ENCODE data around the gene PKM.
A peak's percentile ranks its signal among the peaks of the same experiment; 100 is the strongest.
"Not testable (repeated sequence)": the region's sequence is repeated elsewhere in the genome, so short reads cannot be mapped to it uniquely, and the experiment has no call there.

PKM gene

DNA sequence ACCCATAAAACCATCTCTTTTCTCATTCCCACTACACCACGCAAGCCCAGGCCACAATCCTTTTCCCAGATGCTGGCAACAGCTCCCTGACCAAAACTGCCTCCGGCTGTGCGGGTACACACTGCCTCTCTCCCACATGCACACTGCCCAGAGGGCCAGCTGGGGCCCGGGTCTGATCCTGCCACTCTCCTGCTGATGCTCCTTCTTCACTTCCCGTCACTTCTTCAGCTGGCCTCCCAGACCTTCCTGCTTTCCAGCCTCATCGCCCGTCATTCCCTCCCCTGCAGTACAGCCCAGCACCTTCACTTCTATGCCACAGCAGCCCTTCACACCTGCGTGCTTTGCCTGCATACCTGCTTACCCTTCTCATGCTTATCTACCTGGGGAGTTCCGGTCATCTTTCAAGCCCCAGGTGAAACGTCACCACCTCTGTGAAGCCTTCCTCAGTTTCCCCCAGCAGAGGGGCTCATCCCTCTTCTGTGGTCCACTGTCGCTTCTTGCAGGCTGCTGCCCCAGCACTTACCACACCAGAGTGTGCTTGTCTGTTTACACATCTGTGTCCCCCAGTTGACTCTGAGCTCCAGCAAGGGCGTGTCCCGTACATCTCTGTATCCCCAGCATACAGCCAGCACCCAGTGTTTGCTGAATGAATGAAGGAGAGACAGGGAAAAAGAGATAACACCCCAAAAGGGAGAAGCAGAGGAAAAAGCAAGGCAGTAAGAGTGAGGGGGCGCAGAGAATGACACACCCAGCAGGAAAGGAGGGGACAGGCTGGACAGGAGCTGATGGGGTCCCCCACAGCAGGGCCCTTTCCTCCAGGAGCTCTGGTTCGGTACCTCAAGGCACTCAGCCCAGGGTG is 55.6 kb downstream of the PKM start:
- no peak for DNase-seq

DNA sequence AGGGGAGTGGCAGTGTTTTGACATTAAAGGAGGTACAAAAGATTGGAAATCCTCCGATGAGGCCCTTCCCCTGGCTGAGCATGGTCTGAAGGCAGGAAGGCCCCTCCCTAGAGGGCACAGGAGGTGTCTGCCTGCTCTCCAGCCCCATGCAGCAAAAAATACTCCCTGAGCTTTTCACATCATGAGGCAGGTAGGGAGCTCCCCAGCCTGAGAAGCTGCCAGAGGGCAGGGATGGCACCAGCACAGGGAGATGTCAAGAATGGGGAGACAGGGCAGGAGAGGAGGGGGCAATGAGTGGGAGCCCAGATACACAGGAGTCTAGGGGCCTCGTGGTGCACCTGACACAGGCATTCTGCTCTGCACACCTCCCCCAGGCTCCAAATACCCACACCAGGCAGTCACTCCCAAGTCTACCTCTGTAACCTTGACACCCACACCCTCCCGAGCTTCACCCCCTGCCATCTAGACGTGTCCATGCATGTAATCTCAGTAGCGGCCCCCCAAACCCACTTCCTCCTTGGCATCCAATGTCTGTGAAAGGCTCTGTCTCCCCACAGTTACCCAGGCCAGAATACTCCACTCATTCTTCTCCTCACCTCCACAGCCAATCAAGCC is 56.3 kb downstream of the PKM start:
- DNase-seq: no peak

DNA sequence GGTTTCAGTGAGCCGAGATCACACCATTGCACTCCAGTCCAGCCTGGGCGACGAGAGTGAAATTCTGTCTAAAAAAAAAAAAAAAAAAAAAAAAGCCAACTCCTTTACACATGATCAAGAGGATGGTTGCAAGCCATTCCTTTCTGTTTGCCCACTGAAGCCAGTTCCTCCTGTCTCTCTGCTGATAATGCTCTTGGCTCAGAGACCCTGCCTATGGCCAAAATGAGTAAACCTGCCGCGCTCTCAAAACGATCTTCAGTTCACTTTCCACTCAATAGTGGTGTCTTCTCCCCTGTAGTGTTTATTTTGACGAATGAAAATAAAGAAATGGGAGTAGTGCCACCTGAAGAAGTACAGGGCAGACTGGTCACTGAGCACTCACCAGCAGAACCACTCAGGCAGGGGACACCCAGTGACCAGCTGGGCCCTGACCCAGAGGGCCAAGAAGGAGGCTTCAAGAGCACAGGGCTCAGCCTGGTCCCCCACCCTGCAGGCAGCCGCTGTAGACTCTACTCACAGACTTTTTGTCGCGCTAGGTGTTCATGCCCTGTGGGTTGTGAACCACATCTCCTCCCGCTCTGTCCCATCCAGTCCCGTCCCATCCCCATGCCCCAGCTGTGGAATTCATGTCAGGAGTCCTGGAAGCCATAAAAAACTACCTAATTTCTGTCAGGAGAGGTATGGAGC is 57.0 kb downstream of the PKM start:
- no peak for DNase-seq

DNA sequence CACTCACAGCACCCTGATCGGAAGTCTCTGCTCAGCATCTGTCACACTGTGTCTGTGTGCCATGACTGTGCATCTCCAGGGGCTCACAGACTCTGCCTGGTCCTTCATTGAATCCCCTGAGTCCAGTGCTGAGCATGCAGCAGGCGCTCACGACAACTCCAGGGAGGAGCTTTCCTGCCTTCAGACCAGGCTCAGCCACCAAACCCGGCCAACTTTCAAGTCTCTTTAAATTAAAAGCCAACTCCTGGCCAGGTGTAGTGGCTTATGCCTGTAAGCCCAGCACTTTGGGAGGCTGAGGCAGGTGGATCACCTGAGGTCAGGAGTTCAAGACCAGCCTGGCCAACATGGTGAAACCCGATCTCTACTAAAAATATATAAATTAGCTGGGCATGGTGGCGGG is 57.6 kb downstream of the PKM start:
- no peak for DNase-seq

DNA sequence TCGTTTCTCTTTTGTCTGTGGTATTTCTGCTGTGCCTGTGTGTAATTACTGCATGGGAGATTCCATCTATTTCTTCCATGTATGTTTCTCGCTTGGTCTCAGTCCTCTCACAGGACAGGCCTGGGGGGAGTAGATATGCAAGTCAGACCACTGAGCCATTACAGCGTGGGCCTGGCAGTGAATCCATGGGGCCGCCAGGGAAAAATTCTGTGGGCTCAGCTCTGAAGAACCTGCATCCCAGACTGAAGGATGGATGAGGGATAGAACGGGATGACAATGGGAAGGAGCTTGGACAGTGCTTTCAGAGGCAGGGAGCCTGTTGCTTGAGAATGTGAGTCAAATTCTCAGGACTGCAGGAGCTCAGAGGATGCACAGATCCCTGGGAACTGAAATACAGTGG is 58.2 kb downstream of the PKM start:
- no peak for DNase-seq

DNA sequence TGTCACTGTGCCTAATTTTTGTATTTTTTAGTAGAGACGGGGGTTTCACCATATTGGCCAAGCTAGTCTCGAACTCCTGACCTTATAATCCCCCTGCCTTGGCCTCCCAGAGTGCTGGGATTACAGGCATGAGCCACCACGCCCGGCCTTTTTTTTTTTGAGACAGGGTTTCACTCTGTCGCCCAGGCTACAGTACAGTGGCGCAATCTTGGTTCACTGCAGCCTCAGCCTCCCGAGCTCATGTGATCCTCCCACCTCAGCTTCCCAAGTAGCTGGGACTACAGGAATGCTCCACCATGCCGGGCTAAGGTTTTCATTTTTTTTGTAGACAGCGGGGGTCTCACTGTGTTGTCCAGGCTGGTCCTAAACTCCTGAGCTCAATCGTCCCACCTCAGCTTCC is 59.0 kb downstream of the PKM start:
- DNase-seq: not testable (repeated sequence)

DNA sequence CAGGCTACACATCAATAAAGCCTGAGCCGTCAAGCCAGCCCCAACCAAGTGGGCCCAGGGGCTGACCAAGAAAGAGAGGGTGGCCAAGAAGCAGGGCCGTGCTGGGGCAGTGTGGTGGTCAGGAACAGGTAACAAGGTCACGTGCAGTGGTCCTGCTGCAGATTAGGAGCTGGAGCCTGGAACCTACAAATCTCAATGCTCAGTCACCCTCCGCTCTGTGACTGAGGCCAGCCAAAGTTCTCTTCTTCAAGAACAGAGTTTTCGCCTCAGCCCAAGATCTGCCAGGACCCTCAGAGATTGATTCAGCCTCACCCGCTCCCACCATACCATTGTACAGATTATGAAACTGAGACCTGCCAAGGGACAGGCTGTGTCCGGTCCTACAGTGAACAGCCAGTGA is 60.3 kb downstream of the PKM start:
- DNase-seq: no peak

DNA sequence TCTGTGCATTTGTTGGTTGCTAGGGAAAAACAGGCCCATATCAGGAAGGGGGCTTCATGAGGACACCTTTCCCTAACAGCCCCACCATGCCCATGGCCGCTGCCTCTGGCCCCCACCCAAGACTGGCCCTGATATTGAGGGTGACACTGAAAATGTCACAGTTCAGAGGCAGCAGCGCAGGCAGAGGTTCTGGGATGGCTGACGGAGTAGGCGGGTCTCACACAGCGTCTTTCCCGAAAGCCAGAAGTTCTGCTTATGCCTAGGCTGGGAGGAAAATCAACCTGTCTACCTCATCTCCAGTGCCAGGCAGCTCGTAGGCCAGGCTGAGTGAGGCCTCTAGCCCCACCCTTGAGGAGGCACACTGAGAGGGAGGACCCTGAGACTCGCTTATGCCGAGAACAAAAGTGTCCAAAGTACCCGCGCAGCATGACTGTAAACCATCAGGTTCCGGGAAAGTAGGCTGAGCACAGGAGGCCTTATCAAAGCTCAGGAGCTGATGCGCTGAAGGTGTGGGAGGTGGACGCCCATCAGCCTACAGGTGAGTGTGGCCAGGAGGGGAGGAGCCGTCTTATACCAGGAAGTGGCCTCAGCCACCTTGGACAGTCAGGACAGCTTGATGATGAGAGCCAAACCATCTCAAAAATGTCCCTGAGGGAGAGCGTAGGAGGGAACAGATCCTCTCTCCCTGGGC is 60.9 kb downstream of the PKM start:
- DNase-seq: no peak

DNA sequence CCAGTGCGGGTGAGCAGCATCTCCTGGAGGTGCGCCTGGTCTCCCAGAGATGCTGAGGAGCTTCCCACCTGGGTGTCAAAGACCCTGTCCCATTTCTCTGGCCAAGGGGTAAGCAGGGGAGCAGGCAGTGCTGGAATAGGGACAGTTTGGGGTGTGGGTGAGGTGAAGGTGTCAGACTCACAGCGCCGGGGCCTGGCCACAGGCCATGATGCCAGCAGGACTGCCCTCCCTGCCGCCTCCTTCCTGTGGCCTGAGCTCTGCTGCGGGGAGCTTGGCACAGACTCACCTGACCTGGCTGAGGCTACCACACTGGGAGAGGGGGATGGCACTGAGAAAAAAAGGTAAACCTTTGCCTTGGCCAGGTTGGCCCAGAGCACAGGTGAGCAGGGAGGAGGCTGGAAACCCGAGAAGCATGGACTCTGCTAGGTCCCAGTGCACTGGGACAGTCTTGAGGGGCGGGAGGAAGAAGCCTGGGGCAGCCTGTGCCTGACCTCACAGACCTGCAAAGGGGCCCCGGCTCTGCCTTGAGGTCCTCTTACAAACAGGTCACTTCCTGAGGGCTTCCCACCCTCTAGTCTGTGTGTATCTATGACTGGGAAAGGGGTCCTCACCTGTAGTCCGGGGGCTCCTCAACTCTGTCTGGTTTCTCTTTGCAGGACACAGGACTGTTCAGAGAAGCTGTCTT is 61.6 kb downstream of the PKM start:
- no peak for DNase-seq

DNA sequence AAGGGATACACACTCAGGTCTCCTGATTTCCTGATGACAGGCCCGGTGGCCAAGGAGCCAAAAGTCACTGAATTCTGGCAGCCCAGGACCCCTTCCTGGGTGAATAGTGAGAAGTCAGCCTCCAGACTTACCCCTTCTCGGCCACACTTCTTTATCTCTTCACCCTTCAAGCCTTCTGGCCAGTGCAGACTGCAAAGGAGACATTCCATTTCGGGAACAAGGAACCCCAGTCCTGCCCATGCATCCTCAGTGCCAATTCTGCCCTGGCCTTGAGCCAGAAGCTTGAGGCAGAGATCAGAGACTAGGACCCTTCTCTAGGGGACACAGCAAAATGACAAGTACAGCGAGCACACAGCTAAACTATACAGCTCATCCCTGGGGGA is 62.2 kb downstream of the PKM start:
- DNase-seq: no peak

DNA sequence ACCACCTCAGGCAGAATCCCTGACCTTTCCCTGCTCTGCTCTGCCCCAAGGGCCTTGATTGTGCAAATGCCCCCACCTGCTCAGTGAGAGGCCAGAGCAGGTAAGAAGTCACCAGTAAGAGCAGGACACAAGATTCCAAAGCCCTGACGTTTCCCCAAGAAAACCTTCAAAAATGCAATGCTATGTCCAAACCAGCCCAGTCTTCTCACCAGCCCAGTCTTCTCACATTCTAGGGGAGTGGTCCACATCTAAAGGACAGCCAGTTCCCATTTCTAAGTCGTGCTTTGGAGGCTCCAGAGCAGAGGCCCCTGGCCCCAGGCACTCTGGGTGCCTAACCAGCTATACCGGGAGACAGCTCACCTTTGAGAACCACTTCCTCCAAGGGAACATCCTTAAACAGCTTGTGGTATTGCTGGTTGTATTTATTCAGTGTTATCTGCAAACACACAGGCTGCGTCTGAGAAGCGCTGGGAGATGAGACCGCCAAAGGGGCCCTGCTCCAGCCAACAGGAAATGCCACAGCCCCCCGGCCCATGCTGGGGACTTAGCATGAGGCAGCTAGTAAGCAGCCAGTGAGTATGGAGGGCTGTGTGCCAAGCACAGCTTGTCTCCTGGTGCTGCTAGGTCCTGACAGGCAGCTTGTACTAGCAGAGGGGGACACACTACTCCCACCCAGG is 62.7 kb downstream of the PKM start:
- no peak for DNase-seq

DNA sequence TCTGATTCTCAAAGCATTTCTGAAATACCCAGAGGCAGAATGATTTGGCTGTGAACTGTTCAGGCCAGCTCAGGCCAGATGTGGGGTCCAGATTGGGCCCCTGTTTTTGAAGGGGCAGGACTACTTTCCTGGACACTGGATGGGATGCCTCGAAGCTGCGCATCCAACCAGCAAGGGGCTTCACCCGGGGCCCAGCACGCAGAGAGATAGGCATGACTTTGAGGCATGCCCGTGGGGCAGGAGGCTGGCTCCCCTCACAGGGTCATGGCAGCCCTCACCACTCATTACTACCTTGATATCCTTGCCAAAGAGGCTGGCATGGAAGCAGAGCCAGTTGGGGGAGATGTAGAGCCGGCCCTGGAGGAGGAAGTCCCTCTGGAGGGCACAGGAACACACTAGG is 63.5 kb downstream of the PKM start:
- no peak for DNase-seq

DNA sequence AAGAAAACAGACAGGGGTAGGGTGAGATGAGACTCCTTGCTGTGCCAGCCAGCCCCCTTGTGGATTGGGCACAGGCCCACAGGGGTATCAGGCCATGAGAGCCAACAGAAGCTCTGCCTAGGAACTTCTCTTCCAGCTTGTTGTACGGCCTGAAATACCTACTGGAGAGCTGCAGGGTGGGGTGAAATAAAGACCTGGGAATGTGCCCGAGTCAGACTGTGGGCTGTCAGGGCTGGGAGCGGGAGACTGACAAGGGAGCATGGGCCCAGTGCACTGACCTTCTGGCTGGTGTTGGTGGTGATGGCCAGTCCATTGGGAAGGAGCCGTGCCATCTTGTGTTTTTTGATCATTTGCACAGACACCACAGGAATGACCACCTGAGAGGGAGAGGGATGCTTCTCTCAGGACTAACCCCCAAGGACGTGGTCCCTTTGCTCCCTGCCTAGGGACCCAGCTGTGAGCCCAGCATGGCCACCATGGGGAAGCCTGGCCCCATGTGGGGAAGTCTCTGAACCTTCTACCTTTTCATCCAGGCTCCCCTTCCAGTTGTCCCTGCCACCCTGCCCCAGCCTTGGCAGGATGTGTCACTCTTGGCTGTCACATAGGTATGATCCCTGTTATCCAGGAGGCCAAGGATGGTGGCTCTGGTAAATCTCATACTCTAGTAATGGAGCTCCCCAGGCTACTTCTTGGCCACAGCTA is 64.1 kb downstream of the PKM start:
- DNase-seq: no peak

DNA sequence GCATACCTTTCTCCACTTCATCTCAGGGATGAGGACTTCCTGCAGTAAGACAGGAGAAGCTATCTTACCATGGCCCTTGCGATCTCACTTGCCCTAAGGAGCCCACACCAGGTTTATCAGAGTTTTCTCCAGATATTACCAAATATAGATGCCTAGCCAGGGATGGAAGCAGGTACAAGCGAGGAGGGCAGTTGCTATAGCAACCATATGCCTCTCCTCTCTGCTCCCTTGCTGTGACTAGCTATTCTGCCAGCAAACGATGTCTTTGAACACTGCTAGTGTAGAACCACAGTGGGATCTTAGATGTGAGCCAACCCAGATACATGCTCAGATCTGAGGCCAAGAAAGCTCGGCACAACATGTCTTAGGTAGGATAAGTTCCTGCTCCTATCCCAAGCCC is 67.3 kb downstream of the PKM start:
- DNase-seq: no peak

DNA sequence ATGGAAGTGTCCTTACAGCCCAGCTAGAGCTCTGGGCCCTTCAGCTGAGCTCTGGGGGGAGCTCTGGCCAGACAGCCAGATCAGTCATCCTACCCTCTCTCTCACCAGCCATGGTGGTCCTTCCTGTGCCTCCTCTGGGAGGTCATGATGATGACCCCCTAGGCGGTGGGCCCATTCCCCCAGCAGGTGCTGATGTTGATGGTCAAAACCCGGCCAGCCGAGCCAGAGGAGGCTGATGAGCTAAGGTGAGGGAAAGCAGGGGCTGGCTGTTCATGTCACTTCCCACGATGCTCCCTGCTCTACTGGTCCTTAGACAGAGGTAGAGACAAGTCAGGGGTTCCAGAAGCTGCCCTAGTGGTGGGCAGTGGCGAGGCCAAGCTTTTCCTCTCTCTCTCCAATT is 68.4 kb downstream of the PKM start:
- DNase-seq: no peak

DNA sequence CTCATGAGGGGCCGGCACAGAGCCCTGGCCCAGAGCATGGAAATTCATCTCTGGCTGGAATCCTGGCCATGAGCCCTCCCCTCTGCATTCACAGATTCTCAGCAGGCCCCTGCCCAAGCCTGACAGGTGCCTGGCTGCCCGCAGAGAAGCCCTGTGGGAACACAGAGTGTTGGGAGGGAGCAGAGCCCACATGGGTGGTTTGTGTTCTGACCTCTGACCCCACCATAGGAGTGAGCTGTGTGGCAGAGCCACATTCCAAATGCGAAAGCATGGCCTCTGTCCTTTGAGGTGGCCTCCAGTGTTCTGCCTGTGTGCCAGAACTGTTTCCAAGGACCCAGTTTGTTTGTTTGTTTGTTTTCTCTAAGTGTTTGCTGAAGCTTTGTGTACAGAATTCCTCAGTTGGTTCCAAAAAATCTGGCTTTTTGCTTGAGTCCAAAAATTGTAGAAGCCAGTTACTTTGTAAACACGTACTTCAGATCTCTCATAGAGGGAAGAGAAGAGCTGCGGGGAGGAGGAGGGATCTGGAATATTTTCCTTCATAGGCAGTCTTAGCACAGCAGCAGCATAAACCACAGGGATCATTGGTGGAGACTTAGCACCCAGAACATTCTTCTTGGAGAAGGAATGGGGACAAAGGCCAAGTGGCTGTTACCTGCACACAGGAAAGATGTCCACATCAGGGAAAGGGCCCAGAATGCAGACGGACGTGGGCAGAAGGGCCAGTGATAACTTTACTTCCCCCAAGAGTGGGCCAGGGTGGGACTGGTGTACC is 69.4 kb downstream of the PKM start:
- DNase-seq: no peak

DNA sequence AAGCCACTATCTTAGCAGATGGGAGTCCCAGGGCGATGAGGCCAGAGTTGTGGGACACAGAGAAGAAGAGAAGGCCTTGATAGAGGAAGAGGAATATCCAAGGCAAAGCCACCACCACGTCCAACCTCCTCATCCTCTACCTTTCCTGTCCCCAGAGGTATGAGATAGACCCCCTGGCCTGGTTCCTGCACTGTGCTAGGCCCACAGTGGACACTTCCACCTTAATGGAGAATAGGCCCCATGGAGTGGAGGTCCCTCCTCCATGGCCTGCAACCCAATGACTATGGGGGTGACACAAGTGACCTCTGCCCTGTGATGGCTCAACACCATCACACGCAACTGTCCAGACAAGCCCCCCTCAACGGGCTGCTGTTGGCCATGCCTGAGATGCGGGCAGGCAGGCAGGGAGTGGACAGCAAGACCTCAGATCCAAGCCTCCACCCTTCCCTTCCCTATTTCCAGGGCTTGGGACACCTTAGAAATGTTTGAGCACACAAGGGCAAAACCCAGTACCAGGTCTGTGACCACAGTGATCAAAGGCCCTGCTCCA is 70.2 kb downstream of the PKM start:
- no peak for DNase-seq

DNA sequence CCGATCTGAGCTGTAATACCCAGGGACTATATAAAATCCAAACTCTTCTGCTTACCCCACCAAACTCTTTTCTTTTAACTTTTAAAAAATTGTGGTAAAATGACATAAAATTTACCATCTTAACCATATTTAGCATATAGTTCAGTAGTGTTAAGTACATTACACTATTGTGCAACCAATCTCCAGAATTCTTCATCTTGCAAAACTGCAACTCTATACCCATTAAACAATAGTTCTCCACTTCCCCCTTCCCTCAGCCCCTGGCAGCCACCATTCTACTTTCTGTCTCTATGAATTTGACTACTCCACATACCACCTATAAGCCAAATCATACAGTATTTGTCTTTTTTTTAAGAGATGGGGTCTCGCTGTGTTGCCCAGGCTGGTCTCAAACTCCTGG is 74.1 kb downstream of the PKM start:
- DNase-seq: no peak

DNA sequence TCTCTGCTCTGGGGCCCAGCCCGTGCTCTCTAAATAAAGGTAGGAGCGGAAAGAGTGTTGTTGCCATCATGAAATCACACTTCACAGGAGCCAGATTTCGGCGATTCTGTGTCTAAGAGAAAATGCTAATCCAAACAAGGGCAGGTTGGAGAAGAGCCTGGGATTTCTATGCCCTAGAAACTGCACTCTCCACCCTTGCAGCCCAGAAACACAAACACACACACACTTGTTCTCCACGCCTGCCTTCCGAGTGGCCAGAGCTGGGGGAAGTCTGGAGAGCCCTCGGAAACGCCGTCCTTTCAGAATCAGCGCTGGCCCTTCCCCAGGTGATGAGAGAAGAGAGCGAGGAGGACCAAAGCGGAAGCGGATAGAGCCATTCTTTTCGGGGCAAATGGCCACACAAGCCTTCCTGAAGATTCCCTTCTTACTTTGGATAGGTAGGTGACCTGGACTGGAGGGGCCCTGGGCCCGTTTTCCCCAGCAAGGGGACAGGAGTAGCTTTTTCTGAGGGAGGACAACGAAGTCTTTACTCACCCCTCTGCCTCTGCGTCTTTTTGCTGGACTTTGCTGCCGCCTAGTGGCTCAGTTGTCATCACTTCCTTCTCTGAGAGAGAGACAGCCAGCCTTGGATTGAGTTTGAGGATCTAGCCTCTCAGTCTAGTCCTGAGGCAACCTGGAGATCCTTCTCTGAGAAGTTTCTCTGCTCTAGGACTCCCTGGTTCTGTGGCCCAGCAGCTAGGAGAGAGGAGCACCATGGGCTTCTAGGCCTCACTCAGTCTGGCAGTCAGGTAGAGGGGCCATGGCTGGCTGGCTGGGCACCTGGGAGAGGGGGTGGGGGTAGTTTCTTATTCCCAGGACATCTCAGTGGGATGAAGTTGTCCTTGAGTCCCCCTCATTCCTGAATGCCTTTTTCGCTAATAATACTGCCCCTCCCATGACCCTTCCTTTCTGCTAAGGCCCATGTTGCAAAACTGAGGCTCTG is 75.1 kb downstream of the PKM start:
- peak; percentile 19 for DNase-seq
